ENCODE results near the gene MYO5B.

The MYO5B gene

GRCh38 chr18:50143294-50143693 lies 51.7 kb downstream of the MYO5B start:
- DNase-seq: no peak

- DNase-seq: no peak
Observed at GRCh38 chr18:50142441-50143120, 52.4 kb downstream of the MYO5B start.

- DNase-seq: no peak
Observed at GRCh38 chr18:50138181-50139064, 56.5 kb downstream of the MYO5B start.

DNA sequence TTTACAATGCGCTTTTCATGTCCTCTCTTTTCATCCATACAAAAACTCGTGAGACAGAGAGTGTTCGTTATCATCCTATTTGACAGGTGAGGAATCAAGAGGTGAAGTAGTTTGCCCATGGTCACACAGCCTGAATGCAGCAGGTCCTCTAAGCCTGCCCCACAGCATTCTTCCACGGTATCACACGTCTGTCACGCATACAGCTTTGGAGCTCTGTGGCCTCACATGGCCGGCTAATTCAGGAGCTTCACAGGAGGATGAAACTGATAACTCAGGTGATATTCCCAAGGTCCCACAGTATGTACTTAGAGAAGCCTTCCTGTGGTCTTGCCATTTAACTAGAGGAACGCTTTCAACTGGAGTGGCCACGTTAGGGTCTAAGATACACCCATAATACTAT lies 59.0 kb downstream of the MYO5B start:
- DNase-seq: no peak

GRCh38 chr18:50133526-50133925 lies 61.4 kb downstream of the MYO5B start:
- no peak for DNase-seq

DNA sequence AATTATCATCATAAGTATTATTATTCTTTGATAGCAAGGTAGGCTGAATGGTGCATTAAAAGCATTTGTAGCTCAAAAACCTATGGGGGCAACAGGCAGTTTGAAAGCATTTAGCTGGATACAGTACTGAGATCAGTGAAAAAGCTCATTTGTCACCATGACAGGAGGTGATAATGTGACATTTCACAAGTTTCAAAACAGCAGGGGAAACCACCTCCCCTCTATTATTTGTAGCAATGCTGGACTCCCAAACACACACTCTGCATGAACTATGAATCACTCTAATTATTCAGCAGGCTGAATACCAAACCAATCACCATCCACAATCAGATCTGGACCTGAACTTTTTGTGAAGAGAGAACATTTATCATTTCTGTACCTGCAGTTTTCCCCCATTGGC lies 63.4 kb downstream of the MYO5B start:
- DNase-seq: no peak

DNA sequence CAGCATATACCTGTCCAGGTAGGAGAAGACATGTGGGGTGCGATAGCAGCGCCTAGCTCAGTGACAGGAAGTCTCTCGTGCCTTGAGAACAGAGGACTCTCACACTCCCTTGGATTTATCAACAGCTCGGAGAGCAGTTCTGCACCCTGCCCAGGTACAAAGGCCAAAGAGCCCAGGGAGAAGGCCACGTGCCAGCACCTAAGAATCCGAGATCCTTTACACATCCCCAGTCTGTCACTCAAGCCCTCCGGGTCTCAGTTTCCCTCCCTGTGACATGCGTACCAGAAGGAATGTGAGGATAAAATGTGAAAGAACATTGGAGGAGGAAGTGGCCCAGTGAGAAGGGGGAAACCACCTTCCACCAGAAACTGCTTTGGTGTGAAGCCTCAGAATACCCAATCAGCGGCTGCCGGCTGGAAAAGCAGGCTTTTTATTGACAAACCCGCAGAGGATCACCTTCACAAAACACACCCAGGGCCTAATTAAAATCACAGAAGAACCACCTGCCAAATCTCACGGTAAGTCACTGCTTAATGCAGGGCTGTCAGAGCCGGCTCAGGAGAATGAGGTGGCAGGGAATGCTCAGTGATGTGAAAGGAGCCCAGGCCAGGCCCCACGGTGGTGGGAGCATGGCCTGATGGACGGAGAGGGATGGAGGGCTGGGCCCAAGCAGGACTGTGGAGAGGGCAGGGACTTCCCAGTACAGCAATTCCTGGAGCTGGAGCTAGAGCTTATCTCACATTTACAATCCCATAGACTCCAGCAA lies 66.3 kb downstream of the MYO5B start:
- DNase-seq: no peak

DNA sequence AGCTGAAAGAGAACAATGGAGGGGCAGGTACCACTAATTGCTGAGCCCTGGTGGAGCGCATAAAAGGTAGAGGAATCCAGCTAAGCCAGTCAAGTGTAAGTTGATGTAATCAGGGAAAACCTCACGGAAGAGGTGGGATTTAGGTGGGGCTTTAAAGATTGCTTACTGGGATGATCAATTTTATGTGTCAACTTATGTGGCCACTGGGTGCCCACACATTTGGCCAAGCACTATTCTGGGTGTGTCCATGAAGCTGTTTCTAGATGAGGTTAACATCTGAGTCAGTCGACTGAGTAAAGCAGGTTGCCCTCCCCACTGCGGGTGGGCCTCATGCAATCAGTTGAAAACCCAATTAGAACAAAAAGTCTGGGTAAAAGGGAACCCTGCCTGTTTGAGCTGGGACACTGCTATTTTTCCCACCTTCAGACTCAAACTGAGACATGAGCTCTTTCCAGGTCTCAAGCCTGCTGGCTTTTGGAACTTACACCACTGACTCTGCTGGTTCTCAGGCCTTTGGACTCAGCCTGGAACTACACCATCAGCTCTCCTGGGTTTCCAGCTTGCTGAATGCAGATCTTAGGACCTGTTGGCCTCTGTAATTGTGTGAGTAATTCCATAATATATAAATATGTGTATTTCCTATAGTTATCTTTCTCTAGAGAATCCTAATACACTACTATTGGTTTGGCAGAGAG lies 67.3 kb downstream of the MYO5B start:
- DNase-seq: no peak

DNA sequence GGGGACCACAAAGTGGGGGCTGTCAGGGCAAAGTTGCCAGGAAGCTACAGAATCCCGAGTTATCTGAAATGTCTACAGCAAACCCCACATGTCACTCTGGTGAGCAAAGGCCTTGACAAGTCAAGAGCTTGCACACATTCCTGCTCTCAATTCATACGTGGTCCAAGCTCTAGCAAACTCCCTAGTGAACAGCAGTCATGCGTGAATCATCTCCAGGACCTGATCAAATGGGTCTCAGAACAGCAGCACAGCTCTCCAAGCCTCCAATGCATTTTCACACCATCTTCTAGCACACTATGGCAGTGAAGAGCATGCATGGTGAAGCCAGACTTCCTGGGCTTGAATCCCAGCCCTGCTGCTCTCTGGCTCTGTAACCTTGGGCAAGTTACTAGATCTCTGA lies 68.5 kb downstream of the MYO5B start:
- no peak for DNase-seq

GRCh38 chr18:50125456-50125855 lies 69.5 kb downstream of the MYO5B start:
- no peak for DNase-seq

DNA sequence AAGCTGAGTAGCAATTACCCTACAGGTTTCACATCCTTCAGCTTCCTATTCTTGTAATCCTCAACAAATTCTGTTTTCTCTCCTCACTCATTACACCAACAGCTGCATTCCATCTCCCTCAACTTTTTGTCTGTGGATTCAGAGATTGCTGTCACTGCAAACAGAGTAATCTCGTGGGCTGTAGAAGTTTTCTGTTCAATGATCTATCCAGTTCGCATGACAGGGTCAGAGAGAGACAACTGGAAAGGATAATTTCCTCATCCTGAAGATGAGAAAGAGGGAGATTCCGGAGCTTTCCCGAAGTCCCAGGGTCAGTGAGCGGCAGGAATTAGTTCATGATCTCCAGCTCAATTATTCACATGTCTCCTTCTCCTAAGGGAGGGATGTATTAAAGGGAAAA lies 75.7 kb downstream of the MYO5B start:
- DNase-seq: no peak

- no peak for DNase-seq
Observed at GRCh38 chr18:50117863-50118262, 77.1 kb downstream of the MYO5B start.

DNA sequence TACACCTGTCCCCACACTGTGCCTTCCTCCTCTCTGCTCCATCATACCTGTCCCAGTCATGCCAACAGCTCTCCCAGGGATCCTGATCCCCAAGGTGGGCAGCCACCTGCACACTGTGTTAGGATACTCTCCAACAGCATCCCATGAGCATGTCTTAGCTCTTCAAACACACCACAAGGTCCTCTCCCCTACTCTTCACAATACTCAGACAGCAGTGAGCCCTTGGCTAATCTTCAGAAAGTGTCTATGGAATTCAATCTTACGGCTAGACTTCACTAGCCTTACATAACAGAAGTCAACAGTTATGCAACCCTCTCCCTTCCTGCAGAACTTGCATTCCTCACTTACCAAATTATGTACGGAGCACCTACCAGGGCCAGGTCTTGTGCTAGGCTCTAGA lies 79.9 kb downstream of the MYO5B start:
- no peak for DNase-seq

DNA sequence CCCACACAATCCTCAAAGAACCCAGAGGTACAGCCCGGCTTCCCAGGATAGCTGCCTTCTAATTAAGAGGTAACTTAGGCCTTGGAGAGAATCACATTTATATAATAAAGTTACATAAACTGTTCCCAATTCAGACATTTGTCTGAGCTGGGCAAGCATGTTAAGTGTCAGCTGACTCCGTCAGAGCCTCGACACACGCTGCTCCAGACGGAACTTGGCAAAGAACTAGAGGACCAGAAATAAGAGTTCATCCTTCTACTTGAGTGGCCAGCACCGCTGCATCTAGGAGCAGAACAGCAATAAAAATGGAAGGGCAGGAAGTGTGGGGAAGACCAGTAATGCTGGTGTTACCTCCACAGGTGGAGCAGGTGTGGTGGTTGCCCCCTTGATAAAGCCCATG lies 80.5 kb downstream of the MYO5B start:
- DNase-seq: no peak

DNA sequence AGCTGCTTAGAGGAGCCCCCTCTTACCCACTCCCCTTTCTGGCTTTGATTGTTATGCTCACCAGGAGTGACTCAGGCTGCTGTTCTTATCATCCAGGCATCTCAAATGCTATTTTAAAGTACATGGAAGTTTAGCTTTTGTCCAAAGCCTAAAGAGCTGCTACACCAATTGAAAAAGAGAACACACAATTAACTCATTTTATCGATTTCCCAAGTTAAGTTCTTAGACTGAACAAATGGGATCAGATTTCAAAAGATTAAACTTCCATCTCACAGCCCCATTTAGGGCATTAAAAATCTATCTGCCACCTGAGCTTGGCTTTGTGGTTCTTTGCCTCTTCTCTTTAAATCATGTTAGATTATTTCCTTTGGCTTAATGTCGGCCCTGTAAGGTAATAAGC lies 81.2 kb downstream of the MYO5B start:
- no peak for DNase-seq

DNA sequence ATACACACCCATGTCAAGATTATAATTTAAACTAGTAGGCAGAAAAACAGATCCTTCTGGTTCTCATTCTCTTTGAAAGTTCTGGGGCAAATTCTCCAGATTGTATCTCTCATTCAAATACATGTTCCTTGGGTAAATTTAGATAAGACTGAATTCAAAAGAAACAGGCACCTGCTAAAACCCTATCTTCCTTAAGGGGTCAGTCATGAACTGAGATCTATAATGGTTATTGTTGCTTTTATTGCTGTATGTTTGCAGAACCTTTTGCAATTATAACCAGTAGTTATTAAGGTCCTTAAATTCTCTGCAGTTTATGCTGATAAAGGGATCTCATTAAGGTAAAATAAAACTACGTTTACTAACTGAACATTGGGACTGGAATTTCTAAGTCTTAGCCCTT lies 83.5 kb downstream of the MYO5B start:
- no peak for DNase-seq

DNA sequence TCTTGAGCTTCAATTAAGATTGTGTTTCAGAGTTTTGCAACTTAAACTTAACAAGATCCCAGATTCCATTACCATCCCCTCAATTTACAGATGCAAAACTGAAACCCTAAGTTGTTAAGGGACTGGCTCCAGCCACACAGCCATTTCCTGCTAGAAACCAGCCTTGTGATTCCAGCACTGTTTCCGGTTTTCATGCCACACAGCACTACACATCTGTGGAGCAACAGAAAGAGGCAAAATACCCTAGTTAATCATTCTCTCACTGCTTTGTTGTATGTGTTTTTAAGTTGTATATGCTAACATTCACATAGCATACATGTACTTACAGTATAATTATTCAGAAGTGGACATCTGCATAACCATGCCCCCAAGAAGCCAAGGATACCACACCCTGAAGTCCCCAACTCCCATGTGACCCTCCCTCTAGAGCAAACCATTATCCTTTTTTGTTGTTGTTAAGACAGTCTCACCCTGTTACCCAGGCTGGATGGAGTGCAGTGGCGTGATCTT lies 87.4 kb downstream of the MYO5B start:
- no peak for DNase-seq

GRCh38 chr18:50105027-50105426 lies 89.9 kb downstream of the MYO5B start:
- DNase-seq: no peak

DNA sequence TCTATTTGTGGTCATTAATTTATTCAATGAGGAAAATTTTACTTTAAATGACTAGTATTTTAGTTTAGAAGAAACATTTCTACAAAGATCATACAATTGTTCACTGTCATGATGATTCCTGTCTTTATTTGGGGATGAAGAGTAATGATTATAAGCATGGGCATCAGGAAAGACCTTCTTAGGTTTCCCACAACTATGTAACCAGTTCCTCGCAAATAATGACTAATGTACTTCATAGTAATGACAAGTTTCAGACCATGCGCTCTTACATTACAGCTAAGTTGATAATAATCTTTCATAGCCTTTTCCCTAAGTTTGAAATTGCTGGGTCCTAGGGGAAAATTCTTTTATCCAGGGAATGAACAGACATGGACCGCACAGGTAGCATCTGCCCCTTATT lies 90.5 kb downstream of the MYO5B start:
- DNase-seq: no peak

- DNase-seq: no peak
Observed at GRCh38 chr18:50099725-50100407, 95.1 kb downstream of the MYO5B start.

DNA sequence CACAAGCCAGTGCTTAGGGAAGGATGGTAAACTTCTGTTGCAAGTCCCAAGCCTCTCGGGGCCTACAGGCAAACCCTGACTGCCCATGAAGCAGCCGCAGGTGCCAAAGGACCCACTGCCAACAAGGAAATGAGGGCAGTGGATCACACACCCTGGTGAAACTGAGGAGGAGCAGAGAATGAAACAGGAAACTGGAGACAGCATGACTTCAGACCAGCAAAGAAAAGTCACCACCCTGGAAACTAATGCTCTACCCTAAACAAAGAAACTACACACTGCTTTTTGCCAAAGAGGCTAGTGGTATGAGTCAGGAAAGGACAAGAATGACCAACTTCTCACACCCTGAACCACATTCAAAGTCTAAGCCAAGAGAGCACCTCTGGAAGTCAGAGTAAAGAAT lies 97.2 kb downstream of the MYO5B start:
- DNase-seq: no peak

DNA sequence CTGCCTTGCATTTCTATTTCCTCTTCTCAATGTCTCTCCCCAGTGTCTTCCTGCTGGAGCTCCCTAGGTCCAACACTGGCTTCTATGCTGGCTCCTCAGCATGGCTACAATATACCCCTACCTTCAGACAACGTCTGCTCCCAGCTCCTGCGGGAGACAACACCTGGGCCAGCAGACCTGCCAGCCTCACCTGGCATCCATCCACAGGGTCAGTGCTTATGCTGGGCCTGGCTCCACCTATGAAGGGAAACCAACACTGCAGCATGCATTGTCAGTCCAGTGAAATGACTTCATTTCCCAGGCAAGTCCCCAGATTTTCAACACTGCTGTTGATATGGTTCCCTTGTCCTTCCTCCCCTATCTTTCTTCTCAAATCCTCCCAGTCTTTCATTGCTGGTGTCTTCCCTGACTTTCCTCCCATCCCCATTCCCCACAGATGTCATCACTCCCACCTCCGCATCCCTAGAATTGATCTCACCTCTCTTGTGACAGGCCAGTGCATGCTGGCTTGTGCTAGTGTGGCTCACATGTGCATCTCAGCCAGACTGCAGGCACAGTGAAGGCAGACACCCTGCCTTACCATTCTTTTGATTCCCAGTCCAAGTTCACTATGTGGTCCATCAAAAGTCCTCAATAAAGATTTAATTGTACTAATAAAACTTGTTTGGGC lies 98.0 kb downstream of the MYO5B start:
- no peak for DNase-seq
